Stimulated activated CD8-positive, alpha-beta memory T cell treated with anti-CD3 and anti-CD28 coated beads, Interleukin-2, amount 100 ng/mL, for 48 hours (primary cell): ENCODE measurements around the gene LNX2.

Source experiments
- DNase-seq, 2 donors: peaks; one replicate each; pipeline ENCODE4 v3.0.0-alpha.2; 2020; ENCODE audit warnings: low read depth in 2 of 2

Gene LNX2

GRCh38 chr13:27607125-27607524 is 13.2 kb downstream of the LNX2 start:
- DNase-seq, result no peak

GRCh38 chr13:27605610-27606200 is 14.6 kb downstream of the LNX2 start:
- DNase-seq, result no peak

GRCh38 chr13:27605099-27605498 is 15.2 kb downstream of the LNX2 start:
- no peak for DNase-seq

GRCh38 chr13:27601803-27602202 is 18.5 kb downstream of the LNX2 start:
- DNase-seq, result no peak

GRCh38 chr13:27601208-27601607 is 19.1 kb downstream of the LNX2 start:
- no peak for DNase-seq

GRCh38 chr13:27600711-27601110 is 19.6 kb downstream of the LNX2 start:
- no peak for DNase-seq

GRCh38 chr13:27599845-27600553 is 20.3 kb downstream of the LNX2 start:
- DNase-seq, result no peak

GRCh38 chr13:27599096-27599495 is 21.2 kb downstream of the LNX2 start:
- no peak for DNase-seq

GRCh38 chr13:27595055-27595811 is 25.1 kb downstream of the LNX2 start:
- no peak for DNase-seq

- no peak for DNase-seq
These were observed 27.1 kb downstream of the LNX2 start for GRCh38 chr13:27593267-27593666.

GRCh38 chr13:27592865-27593264 is 27.5 kb downstream of the LNX2 start:
- DNase-seq, result no peak

- no peak for DNase-seq
These were observed 31.9 kb downstream of the LNX2 start for GRCh38 chr13:27588405-27588804.

GRCh38 chr13:27587095-27587746 is 33.1 kb downstream of the LNX2 start:
- DNase-seq, result no peak

GRCh38 chr13:27583645-27584044 is 36.7 kb downstream of the LNX2 start:
- no peak for DNase-seq

GRCh38 chr13:27578121-27579030 is 42.0 kb downstream of the LNX2 start:
- no peak for DNase-seq

- DNase-seq, result no peak
These were observed 45.7 kb downstream of the LNX2 start for GRCh38 chr13:27574661-27575060.

GRCh38 chr13:27573265-27573664 is 47.1 kb downstream of the LNX2 start:
- no peak for DNase-seq

- no peak for DNase-seq
These were observed 48.0 kb downstream of the LNX2 start for GRCh38 chr13:27572234-27572901.

GRCh38 chr13:27570906-27571305 is 49.4 kb downstream of the LNX2 start:
- DNase-seq, result no peak

- DNase-seq, result no peak
These were observed 50.9 kb downstream of the LNX2 start for GRCh38 chr13:27569405-27569804.

GRCh38 chr13:27565818-27566217 is 54.5 kb downstream of the LNX2 start:
- no peak for DNase-seq
